HepG2 (cell line): ENCODE data around the gene FLAD1. TPM values are rescaled to one million over a fixed set of nuclear protein-coding genes. Genes with fewer than 3 reads are reported as not detected.

ENCODE experiments used
- ATAC-seq: fragments of 200-7000 bp; cut with Tn5 transposase; 3 replicates; pipeline ENCODE4 v1.9.1; 2020; ENCODE audit warnings: mild to moderate bottlenecking, moderate library complexity
- BruUV-seq: library from RNA; stranded (reverse); fragments of 400-500 nt; replicated peaks from 2 replicates; lab custom pipeline; 2021; lab: Mats Ljungman, UMichigan
- CTCF ChIA-PET: fragments of 300-600 bp; formaldehyde crosslinking; extraction: SDS; loops from one replicate; lab custom pipeline; 2021; ENCODE audit warnings: low total read pairs, inconsistent platforms, low intra/inter-chr PET ratio; lab: Yijun Ruan, JAX
- POLR2A ChIA-PET: fragments of 350-600 bp; sonication (Branson Sonifier 250); formaldehyde crosslinking; loops from one replicate; lab custom pipeline; 2020; ENCODE audit warnings: antibody characterized with exemption, inconsistent platforms; lab: Yijun Ruan, JAX
- DNase-seq: peaks from one replicate; pipeline ENCODE4 v3.0.0-alpha.2; 2015; ENCODE audit warnings: low spot score
- FAIRE-seq: peaks from 3 replicates; lab custom pipeline; 2011; peaks lifted over from hg19 to GRCh38; lab: Jason Lieb, UNC
- H2AFZ ChIP-seq: one replicate; pipeline ENCODE4 v1.6.1; 2011; ENCODE audit warnings: low read length, inconsistent platforms
- H3K27ac ChIP-seq: fragments of 300-600 bp; 3 replicates; pipeline ENCODE4 v1.8.0; 2011; ENCODE audit warnings: mixed run types, mild to moderate bottlenecking, mixed read lengths, low read length, inconsistent platforms; ENCODE audit not compliant: insufficient read depth; ENCODE audit errors: extremely low read length
- H3K27me3 ChIP-seq, 2 experiments: fragments of 200-600 bp in 1 of 2; 2 replicates in 1 of 2; 3 replicates in 1 of 2; pipeline versions ENCODE4 v1.6.0 to v1.8.0; 2011; ENCODE audit warnings: low read length in 2 of 2, mild to moderate bottlenecking in 2 of 2, moderate library complexity in 2 of 2, inconsistent platforms in 1 of 2; ENCODE audit not compliant: insufficient read depth in 2 of 2, control insufficient read depth in 1 of 2
- H3K36me3 ChIP-seq, 2 experiments: fragments of 200-600 bp in 1 of 2; replicated peaks in 1 of 2; 2 replicates in 1 of 2; 3 replicates in 1 of 2; pipeline versions ENCODE4 v1.5.1 to v1.8.0; 2011; ENCODE audit warnings: low read length in 2 of 2, inconsistent platforms in 1 of 2; ENCODE audit not compliant: insufficient read depth in 2 of 2, control insufficient read depth in 1 of 2
- H3K4me1 ChIP-seq: 2 replicates; pipeline ENCODE4 v1.5.1; 2012; ENCODE audit warnings: low read length, inconsistent platforms; ENCODE audit not compliant: insufficient read depth
- H3K4me2 ChIP-seq: 2 replicates; pipeline ENCODE4 v1.6.0; 2011; ENCODE audit warnings: low read depth, low read length, inconsistent platforms
- H3K4me3 ChIP-seq, 3 experiments: fragments of 200-600 bp in 1 of 3; sonication (generic), shearing (Covaris generic) in 1 of 3; replicated peaks in 1 of 3; 2 replicates each; pipeline ENCODE4 v1.5.1; 2011 to 2016; ENCODE audit warnings: low read length in 3 of 3, inconsistent platforms in 2 of 3, low read depth in 2 of 3, mild to moderate bottlenecking in 2 of 3, control low read depth in 1 of 3, mixed read lengths in 1 of 3; ENCODE audit not compliant: insufficient read depth in 1 of 3
- H3K79me2 ChIP-seq: one replicate; pipeline ENCODE4 v1.6.1; 2011; ENCODE audit warnings: low read length, inconsistent platforms; ENCODE audit not compliant: insufficient read depth
- H3K9ac ChIP-seq: 2 replicates; pipeline ENCODE4 v1.6.0; 2011; ENCODE audit warnings: mild to moderate bottlenecking, low read depth, low read length, inconsistent platforms; ENCODE audit not compliant: insufficient read depth
- H3K9me3 ChIP-seq: 2 replicates; pipeline ENCODE4 v1.5.1; 2012; ENCODE audit warnings: mild to moderate bottlenecking, low read length
- H4K20me1 ChIP-seq: 2 replicates; pipeline ENCODE4 v1.6.0; 2011; ENCODE audit warnings: inconsistent platforms, mild to moderate bottlenecking, low read length, moderate library complexity; ENCODE audit not compliant: insufficient read depth
- HNF4A ChIP-seq: sonication (generic); formaldehyde crosslinking; IDR thresholded peaks from 2 replicates; pipeline ENCODE4 v1.4.0; 2020; ENCODE audit warnings: missing genetic modification reagents
- ZNF569 ChIP-seq: sonication (generic); formaldehyde crosslinking; IDR thresholded peaks from 2 replicates; pipeline ENCODE4 v1.5.0; 2020; ENCODE audit warnings: mild to moderate bottlenecking, missing genetic modification reagents, moderate library complexity, borderline replicate concordance
- WGBS: methylation state at CpG from one replicate; pipeline ENCODE4 v1.1.6; 2017; ENCODE audit warnings: low lambda C conversion rate; 5-methylcytosine and 5-hydroxymethylcytosine counted together
- in situ Hi-C: cut with HindIII; loops from 2 replicates; pipeline ENCODE4 v1.10.0; 2017; ENCODE audit warnings: low pct_unique_long_range_greater_than_20kb; ENCODE audit not compliant: extremely low pct_ligation_motif_present
- intact Hi-C: fragments of 100-400 bp; cut with micrococcal nuclease; formaldehyde crosslinking; loops from one replicate; pipeline ENCODE4 v1.10.0; 2022; ENCODE audit not compliant: unreplicated experiment
- polyA plus RNA-seq, 8 experiments: library from polyadenylated mRNA; depleted of rRNA in 3 of 8; stranded (reverse) in 7 of 8; unstranded in 1 of 8; fragments of >200 nt; fragmentation: Illumina TruSeq in 4 of 8; extraction: Trizol in 4 of 8; gene quantifications; 2 replicates each; pipeline versions ENCODE4 v1.2.1 to v1.2.3, GENCODE V29; 2011 to 2016; ENCODE audit warnings: low read depth in 4 of 8, missing spikeins in 1 of 8, mixed read lengths in 1 of 8; ENCODE audit not compliant: insufficient read depth in 1 of 8
- total RNA-seq, 5 experiments: library from RNA; depleted of rRNA; stranded (reverse); fragments of >200 nt; fragmentation: Illumina TruSeq; extraction: Trizol; gene quantifications; 2 replicates each; pipeline ENCODE4 v1.2.3, GENCODE V29; 2016; ENCODE audit warnings: low read depth in 1 of 5
- TF ChIP-seq, protein P1 (sequence below), 2 experiments: IDR thresholded peaks; 2 replicates each; pipeline ENCODE4 v1.6.1; 2011 to 2012; ENCODE audit warnings: low read length in 2 of 2, borderline replicate concordance in 1 of 2, low read depth in 1 of 2, mild to moderate bottlenecking in 1 of 2, moderate library complexity in 1 of 2

FLAD1 gene
- total and polyA plus RNA-seq, 2 of the 13 experiments (the other 11 are each of a cell fraction or from before 2014, with no cell fraction given): 25.9 to 32.8 TPM

DNA sequence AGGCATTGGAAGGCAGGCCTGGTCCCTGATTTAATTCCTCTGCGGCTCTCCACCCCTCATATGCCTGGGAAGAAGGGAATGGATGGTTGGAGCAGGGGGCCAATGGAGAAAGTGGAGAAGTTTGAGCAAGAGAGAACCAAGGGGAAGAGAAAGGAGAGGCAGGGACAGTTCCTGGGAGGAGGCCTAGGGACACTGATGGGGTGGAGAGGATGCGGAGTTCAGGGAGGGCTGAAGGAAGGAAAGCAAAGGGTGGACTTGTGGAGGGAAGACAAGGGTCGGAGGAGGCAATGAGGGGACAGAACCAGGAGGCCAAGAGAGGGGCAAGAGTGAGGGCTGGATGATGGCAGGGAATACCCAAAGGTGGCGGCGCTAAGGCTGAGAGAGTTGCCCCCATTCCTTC, 26.6 kb downstream of the FLAD1 start (continued):
- TF ChIP-seq, protein P1, sequence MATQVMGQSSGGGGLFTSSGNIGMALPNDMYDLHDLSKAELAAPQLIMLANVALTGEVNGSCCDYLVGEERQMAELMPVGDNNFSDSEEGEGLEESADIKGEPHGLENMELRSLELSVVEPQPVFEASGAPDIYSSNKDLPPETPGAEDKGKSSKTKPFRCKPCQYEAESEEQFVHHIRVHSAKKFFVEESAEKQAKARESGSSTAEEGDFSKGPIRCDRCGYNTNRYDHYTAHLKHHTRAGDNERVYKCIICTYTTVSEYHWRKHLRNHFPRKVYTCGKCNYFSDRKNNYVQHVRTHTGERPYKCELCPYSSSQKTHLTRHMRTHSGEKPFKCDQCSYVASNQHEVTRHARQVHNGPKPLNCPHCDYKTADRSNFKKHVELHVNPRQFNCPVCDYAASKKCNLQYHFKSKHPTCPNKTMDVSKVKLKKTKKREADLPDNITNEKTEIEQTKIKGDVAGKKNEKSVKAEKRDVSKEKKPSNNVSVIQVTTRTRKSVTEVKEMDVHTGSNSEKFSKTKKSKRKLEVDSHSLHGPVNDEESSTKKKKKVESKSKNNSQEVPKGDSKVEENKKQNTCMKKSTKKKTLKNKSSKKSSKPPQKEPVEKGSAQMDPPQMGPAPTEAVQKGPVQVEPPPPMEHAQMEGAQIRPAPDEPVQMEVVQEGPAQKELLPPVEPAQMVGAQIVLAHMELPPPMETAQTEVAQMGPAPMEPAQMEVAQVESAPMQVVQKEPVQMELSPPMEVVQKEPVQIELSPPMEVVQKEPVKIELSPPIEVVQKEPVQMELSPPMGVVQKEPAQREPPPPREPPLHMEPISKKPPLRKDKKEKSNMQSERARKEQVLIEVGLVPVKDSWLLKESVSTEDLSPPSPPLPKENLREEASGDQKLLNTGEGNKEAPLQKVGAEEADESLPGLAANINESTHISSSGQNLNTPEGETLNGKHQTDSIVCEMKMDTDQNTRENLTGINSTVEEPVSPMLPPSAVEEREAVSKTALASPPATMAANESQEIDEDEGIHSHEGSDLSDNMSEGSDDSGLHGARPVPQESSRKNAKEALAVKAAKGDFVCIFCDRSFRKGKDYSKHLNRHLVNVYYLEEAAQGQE (IDR thresholded peaks at IDR 0.05; ENCODE audit: borderline replicate concordance in 1 of 2, low read depth in 1 of 2, low read length in 2 of 2): no peak
- TF ChIP-seq, all 625 proteins: peak for 0

DNA sequence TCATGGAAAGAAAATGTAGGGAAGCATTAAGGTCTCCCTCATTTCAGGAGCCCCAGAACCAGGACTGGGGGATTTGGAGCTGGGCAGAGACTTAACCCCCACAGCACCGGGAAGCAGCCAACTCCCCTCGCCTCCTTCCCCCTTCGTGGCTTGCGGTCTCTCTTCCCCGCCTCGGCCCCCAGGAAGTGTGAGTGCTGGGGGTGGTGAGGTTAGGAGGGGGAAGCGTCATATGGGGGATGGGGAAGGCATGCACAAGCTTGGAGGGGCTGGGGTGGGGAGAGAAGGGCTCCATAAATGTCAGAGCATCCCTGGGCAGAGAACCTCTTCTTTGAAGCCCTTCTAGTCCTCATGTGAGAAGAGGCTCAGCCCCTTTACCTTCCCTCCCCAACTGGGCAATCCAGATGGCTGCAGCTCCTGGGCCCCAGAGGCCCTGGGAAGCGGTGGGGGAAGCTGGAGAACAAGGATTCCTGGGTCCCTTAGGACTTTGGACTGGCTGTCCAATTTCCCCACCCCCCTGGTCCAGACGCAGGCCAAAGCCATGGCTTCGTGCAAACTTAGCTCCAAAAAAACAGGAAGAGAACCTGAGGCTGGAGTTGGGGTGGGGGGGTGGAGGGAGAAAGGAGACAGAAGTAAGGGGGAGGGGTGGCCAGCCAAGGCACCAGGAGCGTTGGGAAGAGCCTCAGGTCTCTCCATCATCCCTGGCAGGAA, 27.2 kb downstream of the FLAD1 start:
- ChIA-PET CTCF (no interaction called here), POLR2A (interaction anchor here (0.7 to 8.2 kb wide), 2 partner anchors 8 to 40 kb away, joined by 4 to 90 read pairs; partner anchors contain the start of genes SHC1 and ZBTB7B)
- Histone ChIP-seq H3K9ac (no peak overlapping the region), H3K36me3 (peaks cover 3 to 29% of the 10 kb centered on the region in 2 experiments; a peak in 4 of 5 replicates), H2AFZ (no peak overlapping the region), H3K27ac (no peak overlapping the region), H3K4me1 (peaks cover 82% of the 10 kb centered on the region), H3K79me2 (peaks cover 28% of the 10 kb centered on the region)
- ATAC-seq (no peak), FAIRE-seq (no peak), DNase-seq (no peak)
- TF ChIP-seq HNF4A (CRISPR knock-in tag) (peak; percentile 28; the same call in 1 of the 2 replicates), ZNF569 (CRISPR knock-in tag) (no peak)
- TF ChIP-seq, all 625 proteins: peak for 1
- Histone ChIP-seq H3K4me2 (no peak overlapping the region), H3K4me3 (no peak overlapping the region), H3K9me3 (no peaks in the 10 kb centered on the region), H4K20me1 (peaks cover 11% of the 10 kb centered on the region; the same call in 1 of the 2 replicates), H3K27me3 (no peaks in the 10 kb centered on the region)
- intact Hi-C loops: no loop called here
- WGBS: 82% methylated on average over 11 of the region's 11 CpGs
- BruUV-seq: no TSS peak
- in situ Hi-C loops: no loop called here
